MCF 10A (cell line): Measurements from ENCODE around the gene CDRT4. TPM values are rescaled to one million over a fixed set of nuclear protein-coding genes. Genes with fewer than 3 reads are reported as not detected.

ENCODE experiments used
- BruUV-seq: library from RNA; stranded (reverse); fragments of 400-500 nt; replicated peaks from 2 replicates; lab custom pipeline; 2021; lab: Mats Ljungman, UMichigan
- CTCF ChIA-PET: fragments of 300-600 bp; sonication (Branson Sonifier 250); formaldehyde crosslinking; extraction: SDS; loops from one replicate; lab custom pipeline; 2021; ENCODE audit warnings: antibody characterized with exemption, inconsistent platforms; lab: Yijun Ruan, JAX
- POLR2A ChIA-PET: fragments of 300-600, 350-650 bp; sonication (Branson Sonifier 250); formaldehyde crosslinking; extraction: SDS; loops from one replicate; lab custom pipeline; 2020; ENCODE audit warnings: antibody characterized with exemption, inconsistent platforms; lab: Yijun Ruan, JAX
- DNase-seq: peaks from one replicate; pipeline ENCODE4 v3.0.0-alpha.2; 2018; ENCODE audit not compliant: unreplicated experiment
- H3K27ac Mint-ChIP-seq: one replicate; pipeline ENCODE4 v1.8.0; 2022; ENCODE audit warnings: mild to moderate bottlenecking, low read depth, mixed read lengths; ENCODE audit not compliant: unreplicated experiment
- H3K27me3 Mint-ChIP-seq: one replicate; pipeline ENCODE4 v1.8.0; 2022; ENCODE audit warnings: mixed read lengths; ENCODE audit not compliant: insufficient read depth, unreplicated experiment
- H3K36me3 Mint-ChIP-seq: one replicate; pipeline ENCODE4 v1.8.0; 2022; ENCODE audit warnings: mild to moderate bottlenecking, moderate library complexity, mixed read lengths; ENCODE audit not compliant: insufficient read depth, unreplicated experiment
- H3K4me1 Mint-ChIP-seq: one replicate; pipeline ENCODE4 v1.8.0; 2022; ENCODE audit warnings: mixed read lengths; ENCODE audit not compliant: insufficient read depth, unreplicated experiment
- H3K4me3 Mint-ChIP-seq: one replicate; pipeline ENCODE4 v1.8.0; 2022; ENCODE audit warnings: mild to moderate bottlenecking, moderate library complexity, mixed read lengths; ENCODE audit not compliant: unreplicated experiment
- H3K9me3 Mint-ChIP-seq: one replicate; pipeline ENCODE4 v1.8.0; 2022; ENCODE audit warnings: mixed read lengths; ENCODE audit not compliant: unreplicated experiment
- intact Hi-C: fragments of 100-400 bp; cut with micrococcal nuclease; formaldehyde crosslinking; loops from 2 replicates; pipeline ENCODE4 v1.14.1; 2022
- total RNA-seq: library from RNA; stranded (reverse); gene quantifications from 2 replicates; pipeline ENCODE4 v1.2.3, GENCODE V29; 2022
- TF ChIP-seq, protein P1 (sequence below): fragments of 200-600 bp; IDR thresholded peaks from one replicate; pipeline ENCODE4 v1.8.0; 2022; ENCODE audit warnings: antibody characterized with exemption, mild to moderate bottlenecking; ENCODE audit not compliant: unreplicated experiment

CDRT4 gene
- total RNA-seq, 1 experiment from 2014 or later, result 11.3 TPM

DNA sequence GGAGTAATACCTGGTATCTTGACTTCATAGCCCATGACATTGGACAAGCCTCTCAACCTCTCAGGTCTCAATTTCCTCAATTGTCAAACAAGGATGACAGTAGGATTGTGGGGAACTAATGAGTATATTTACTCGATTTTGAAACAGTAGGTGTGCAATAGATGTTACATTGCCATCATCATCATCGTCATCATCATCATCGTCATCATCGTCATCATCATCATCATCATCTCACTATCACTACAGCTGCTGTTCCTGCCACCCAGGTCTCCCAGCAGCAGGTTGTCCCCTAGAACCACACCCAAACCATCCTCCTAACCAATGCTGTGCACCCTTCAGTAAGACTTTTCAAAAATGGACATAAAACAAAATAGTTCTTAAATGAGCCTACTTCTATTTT, 24.8 kb upstream of the CDRT4 start:
- Mint-ChIP-seq H3K27ac (no peak overlapping the region), H3K4me3 (no peak overlapping the region), H3K9me3 (no peaks in the 10 kb centered on the region), H3K4me1 (no peaks in the 10 kb centered on the region), H3K36me3 (peaks cover 7% of the 10 kb centered on the region), H3K27me3 (no peaks in the 10 kb centered on the region)
- POLR2A ChIA-PET, result no interaction called here
- no peak for DNase-seq
- CTCF ChIA-PET, result interaction anchor here (2.1 kb wide), 1 partner anchor 11 kb away, joined by 9 read pairs; no protein-coding TSS in a partner anchor
- intact Hi-C loops, result no loop called here
- TF ChIP-seq, protein P1, sequence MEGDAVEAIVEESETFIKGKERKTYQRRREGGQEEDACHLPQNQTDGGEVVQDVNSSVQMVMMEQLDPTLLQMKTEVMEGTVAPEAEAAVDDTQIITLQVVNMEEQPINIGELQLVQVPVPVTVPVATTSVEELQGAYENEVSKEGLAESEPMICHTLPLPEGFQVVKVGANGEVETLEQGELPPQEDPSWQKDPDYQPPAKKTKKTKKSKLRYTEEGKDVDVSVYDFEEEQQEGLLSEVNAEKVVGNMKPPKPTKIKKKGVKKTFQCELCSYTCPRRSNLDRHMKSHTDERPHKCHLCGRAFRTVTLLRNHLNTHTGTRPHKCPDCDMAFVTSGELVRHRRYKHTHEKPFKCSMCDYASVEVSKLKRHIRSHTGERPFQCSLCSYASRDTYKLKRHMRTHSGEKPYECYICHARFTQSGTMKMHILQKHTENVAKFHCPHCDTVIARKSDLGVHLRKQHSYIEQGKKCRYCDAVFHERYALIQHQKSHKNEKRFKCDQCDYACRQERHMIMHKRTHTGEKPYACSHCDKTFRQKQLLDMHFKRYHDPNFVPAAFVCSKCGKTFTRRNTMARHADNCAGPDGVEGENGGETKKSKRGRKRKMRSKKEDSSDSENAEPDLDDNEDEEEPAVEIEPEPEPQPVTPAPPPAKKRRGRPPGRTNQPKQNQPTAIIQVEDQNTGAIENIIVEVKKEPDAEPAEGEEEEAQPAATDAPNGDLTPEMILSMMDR, result no peak
- no TSS peak for BruUV-seq

DNA sequence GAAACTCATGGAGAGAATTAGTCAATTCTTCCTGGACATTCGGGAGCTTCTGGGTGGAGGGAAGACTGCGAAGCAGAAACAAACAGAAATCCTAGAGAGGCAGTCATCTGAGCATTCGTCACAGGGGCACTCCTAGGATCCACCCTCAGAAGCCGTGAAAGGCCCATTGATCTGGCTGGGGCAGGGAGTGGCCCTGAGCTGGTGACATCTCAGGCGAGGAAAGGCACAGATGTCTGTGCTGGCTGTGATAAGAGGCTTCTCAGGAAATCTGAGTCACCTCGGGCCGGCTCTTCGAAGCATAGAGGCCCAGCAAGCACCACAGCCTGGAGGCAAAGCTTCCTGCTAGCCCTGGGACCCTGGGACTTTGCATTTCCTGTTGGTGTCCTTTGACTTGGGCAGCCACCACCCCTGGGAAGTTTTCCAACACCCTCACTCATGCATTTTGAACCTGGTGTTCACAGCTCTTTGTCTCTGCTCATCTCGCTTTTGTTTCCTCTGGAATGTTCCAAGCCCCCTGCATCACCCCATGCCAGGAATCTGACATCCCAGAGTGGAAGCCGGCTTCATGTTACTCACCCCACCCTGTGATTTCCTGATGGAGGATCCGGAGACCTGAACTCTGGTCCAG, 23.3 kb upstream of the CDRT4 start:
- POLR2A ChIA-PET, result no interaction called here
- intact Hi-C loops, result no loop called here
- Mint-ChIP-seq H3K4me1 (no peaks in the 10 kb centered on the region), H3K27me3 (no peaks in the 10 kb centered on the region), H3K27ac (no peak overlapping the region), H3K36me3 (peaks cover 5% of the 10 kb centered on the region), H3K9me3 (no peaks in the 10 kb centered on the region), H3K4me3 (no peak overlapping the region)
- DNase-seq, result no peak
- BruUV-seq, result no TSS peak
- CTCF ChIA-PET, result interaction anchor here (0.7 to 1.5 kb wide), 3 partner anchors 11 to 234 kb away, joined by 3 to 6 read pairs (median 4); no protein-coding TSS in a partner anchor
- TF ChIP-seq, protein P1, result no peak

DNA sequence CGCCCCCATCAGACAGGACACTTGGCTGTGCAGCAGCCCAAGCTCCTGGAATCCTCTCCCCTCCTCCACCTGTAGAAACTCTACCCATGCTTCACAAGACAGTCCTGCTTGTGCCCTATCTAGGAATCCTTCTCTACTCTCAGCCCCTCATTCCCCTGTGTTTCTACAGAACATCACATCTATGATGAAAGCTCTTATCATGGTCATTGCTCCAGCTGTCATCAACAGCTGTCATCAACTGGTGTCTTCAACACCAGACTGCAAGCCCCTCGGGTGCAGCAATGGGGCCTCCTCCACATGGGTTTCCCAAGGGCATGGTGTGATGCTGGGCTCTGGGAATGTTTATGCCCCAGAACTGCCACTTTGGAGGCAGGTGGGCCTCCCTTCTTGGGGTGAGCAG, 21.1 kb upstream of the CDRT4 start:
- no peaks in the 10 kb centered on the region for H3K27me3 Mint-ChIP-seq
- CTCF ChIA-PET, result interaction anchor here (0.8 to 2.3 kb wide), 2 partner anchors 15 to 232 kb away, joined by 5 to 12 read pairs; no protein-coding TSS in a partner anchor
- POLR2A ChIA-PET, result no interaction called here
- H3K4me3 Mint-ChIP-seq, result no peak overlapping the region
- intact Hi-C loops, result no loop called here
- no peaks in the 10 kb centered on the region for H3K9me3 Mint-ChIP-seq
- DNase-seq, result no peak
- BruUV-seq, result no TSS peak
- peaks cover 6% of the 10 kb centered on the region for H3K36me3 Mint-ChIP-seq
- no peak overlapping the region for H3K27ac Mint-ChIP-seq
- TF ChIP-seq, protein P1, result no peak
- H3K4me1 Mint-ChIP-seq, result no peaks in the 10 kb centered on the region

DNA sequence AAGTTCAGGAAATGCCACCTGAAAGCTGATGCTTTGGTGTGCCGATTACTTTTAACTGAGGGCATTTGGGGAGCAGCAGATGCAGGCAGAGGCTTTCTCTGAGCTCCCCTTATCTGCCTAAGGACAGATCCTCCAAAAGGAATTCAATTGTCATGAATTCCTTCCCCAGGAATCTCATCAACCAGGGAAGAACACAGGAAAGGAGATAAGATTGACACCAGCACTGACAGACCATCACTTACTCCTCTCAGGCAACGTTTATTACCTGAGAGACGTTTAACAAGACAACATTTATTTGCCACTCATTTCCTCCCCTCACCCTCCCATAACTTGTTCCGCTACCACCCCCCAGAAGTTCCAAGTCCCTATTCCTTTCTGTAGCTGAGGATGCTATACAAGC, 17.6 kb upstream of the CDRT4 start:
- ChIA-PET POLR2A (no interaction called here), CTCF (interaction anchor here (1.2 to 1.9 kb wide), 3 partner anchors 12 to 224 kb away, joined by 3 to 5 read pairs (median 4); no protein-coding TSS in a partner anchor)
- no peaks in the 10 kb centered on the region for H3K9me3 Mint-ChIP-seq
- H3K36me3 Mint-ChIP-seq, result peaks cover 6% of the 10 kb centered on the region
- no peak for DNase-seq
- no TSS peak for BruUV-seq
- no peak overlapping the region for H3K4me3 Mint-ChIP-seq
- intact Hi-C loops, result no loop called here
- H3K27ac Mint-ChIP-seq, result no peak overlapping the region
- H3K27me3 Mint-ChIP-seq, result no peaks in the 10 kb centered on the region
- peaks cover under 1% of the 10 kb centered on the region for H3K4me1 Mint-ChIP-seq
- TF ChIP-seq, protein P1, result no peak
